Lower leg skin (tissue), 3 donors: Measurements from ENCODE around the gene MBOAT2.

Experiments
- POLR2A ChIP-seq, 2 donors: fragments of 450-650 bp; IDR thresholded peaks; one replicate each; pipeline ENCODE4 v1.6.1; 2016 to 2017; ENCODE audit warnings: antibody characterized with exemption in 2 of 2, mild to moderate bottlenecking in 1 of 2, moderate library complexity in 1 of 2
- TF ChIP-seq, protein P1 (sequence below), 3 donors: fragments of 450-650 bp; IDR thresholded peaks; one replicate each; pipeline ENCODE4 v1.5.1; 2016; ENCODE audit warnings: antibody characterized with exemption in 3 of 3, mild to moderate bottlenecking in 3 of 3, moderate library complexity in 2 of 3

DNA sequence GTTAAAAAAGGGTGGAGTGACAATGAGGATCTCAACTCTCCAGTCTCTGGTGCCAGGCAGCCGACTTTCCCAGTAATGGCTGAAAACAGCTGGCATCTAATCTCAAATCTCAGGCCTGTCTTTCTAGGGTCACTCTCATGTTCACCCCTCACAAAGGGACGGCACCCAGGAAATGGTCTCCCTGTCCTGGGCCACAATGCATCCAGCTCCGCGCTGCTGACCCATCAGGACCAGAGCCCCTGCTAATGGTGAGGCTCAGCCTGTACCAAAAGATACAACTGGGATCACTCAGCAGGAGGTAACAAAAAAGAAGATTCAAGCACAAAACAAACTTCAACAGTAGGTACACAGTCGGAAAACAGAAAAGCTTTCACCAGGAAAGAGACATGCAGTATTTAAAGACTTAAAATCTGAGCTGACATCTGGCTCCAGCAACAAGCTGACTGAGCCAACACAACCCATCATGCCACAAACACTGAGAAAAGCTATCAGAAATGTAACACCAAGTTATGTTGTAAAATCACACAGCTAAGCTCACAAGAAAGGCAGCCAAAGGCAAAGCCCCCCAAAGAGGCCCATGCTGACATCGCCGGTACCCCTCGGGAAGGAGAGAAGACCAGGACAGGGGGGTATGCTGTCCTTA, 152.5 kb downstream of the MBOAT2 start:
- TF ChIP-seq POLR2A (IDR thresholded peaks at IDR 0.05), result no peak
- TF ChIP-seq, protein P1, sequence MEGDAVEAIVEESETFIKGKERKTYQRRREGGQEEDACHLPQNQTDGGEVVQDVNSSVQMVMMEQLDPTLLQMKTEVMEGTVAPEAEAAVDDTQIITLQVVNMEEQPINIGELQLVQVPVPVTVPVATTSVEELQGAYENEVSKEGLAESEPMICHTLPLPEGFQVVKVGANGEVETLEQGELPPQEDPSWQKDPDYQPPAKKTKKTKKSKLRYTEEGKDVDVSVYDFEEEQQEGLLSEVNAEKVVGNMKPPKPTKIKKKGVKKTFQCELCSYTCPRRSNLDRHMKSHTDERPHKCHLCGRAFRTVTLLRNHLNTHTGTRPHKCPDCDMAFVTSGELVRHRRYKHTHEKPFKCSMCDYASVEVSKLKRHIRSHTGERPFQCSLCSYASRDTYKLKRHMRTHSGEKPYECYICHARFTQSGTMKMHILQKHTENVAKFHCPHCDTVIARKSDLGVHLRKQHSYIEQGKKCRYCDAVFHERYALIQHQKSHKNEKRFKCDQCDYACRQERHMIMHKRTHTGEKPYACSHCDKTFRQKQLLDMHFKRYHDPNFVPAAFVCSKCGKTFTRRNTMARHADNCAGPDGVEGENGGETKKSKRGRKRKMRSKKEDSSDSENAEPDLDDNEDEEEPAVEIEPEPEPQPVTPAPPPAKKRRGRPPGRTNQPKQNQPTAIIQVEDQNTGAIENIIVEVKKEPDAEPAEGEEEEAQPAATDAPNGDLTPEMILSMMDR (IDR thresholded peaks at IDR 0.05), result no peak
